NCI-H2227 (cell line): ENCODE results near the gene TTR.

ENCODE experiments used
- DNase-seq: peaks from one replicate; lab custom pipeline; 2025; ENCODE audit not compliant: unreplicated experiment; lab: John Stamatoyannopoulos, UW

TTR gene

GRCh38 chr18:31612124-31612523 lies 20.4 kb downstream of the TTR start:
- no peak for DNase-seq

- no peak for DNase-seq
Observed at GRCh38 chr18:31614044-31614443, 22.4 kb downstream of the TTR start.

- DNase-seq, result no peak
Observed at GRCh38 chr18:31616586-31616985, 24.9 kb downstream of the TTR start.

- DNase-seq, result no peak
Observed at GRCh38 chr18:31617031-31617717, 25.5 kb downstream of the TTR start.

- DNase-seq, result no peak
Observed at GRCh38 chr18:31618801-31619200, 27.1 kb downstream of the TTR start.

- no peak for DNase-seq
Observed at GRCh38 chr18:31619291-31619690, 27.6 kb downstream of the TTR start.

- no peak for DNase-seq
Observed at GRCh38 chr18:31624892-31625640, 33.4 kb downstream of the TTR start.

GRCh38 chr18:31626409-31626808 lies 34.7 kb downstream of the TTR start:
- no peak for DNase-seq

- no peak for DNase-seq
Observed at GRCh38 chr18:31630549-31630948, 38.9 kb downstream of the TTR start.

- no peak for DNase-seq
Observed at GRCh38 chr18:31631526-31631925, 39.8 kb downstream of the TTR start.

GRCh38 chr18:31632356-31632755 lies 40.7 kb downstream of the TTR start:
- no peak for DNase-seq

- no peak for DNase-seq
Observed at GRCh38 chr18:31633392-31634330, 42.0 kb downstream of the TTR start.

- no peak for DNase-seq
Observed at GRCh38 chr18:31634331-31634713, 42.6 kb downstream of the TTR start.

- DNase-seq, result no peak
Observed at GRCh38 chr18:31636387-31636786, 44.7 kb downstream of the TTR start.

- no peak for DNase-seq
Observed at GRCh38 chr18:31637445-31637844, 45.8 kb downstream of the TTR start.

GRCh38 chr18:31643003-31643402 lies 51.3 kb downstream of the TTR start:
- no peak for DNase-seq

- no peak for DNase-seq
Observed at GRCh38 chr18:31645411-31645810, 53.7 kb downstream of the TTR start.

GRCh38 chr18:31646332-31647126 lies 54.9 kb downstream of the TTR start:
- peak; percentile 62 for DNase-seq

- peak; percentile 62 for DNase-seq
Observed at GRCh38 chr18:31647127-31647753, 55.6 kb downstream of the TTR start.
